HG02970 (cell line): Measurements from ENCODE around the gene DSCAM.

ENCODE experiments used
- ATAC-seq: cut with Tn5 transposase; IDR thresholded peaks from one replicate; pipeline ENCODE4 v1.9.1; 2021; ENCODE audit warnings: mild to moderate bottlenecking, moderate library complexity, moderate number of reproducible peaks; ENCODE audit not compliant: unreplicated experiment, low FRiP score

Gene DSCAM

DNA sequence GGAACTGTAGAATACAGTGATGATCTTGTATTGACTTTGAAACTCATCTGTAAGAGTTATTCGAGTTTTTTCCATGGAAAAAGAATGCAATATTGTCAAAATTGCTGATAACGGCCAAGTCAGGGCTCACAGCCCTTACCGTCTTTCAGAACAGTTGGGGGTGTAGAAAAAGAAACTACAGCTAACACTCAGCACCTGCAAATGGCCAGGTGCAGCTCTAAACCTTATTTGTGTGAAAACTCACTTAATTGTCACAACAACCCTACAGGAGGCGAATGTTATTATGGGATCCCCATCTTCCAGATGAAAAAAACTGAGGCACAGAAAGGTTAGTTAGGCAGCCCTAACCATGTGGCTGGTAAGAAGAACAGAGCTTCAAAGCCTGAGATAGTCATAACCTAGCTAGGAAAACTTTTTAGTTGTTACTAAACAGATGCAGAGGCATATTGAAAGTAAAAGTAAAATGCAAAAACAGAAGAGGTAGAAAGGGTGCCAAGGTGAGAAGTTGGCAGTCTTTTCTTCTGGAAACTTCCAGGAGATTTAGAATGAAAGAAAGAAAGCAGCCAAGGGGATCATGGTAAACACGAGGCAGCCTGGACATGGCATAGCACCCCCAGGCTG is 76.4 kb downstream of the DSCAM start:
- ATAC-seq: no peak

DNA sequence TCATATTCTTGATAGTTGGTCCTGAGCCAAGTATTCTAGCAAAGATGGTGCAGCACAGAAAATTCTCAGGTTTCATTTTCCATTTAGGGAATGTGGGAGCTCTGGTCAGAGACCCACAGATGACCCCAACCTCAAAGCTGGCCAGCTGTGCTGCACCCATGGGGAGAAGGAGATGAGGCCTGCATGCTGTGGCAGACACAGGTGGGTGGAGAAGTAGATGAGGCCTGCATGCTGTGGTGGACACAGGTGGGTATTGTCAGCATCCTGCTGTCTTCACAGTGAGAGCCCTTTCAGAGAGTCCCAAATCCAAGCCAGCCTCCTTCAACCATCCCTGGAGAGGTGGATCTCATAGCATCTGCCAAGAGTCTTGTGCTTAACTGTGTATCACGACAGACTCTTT is 77.7 kb downstream of the DSCAM start:
- ATAC-seq: no peak

DNA sequence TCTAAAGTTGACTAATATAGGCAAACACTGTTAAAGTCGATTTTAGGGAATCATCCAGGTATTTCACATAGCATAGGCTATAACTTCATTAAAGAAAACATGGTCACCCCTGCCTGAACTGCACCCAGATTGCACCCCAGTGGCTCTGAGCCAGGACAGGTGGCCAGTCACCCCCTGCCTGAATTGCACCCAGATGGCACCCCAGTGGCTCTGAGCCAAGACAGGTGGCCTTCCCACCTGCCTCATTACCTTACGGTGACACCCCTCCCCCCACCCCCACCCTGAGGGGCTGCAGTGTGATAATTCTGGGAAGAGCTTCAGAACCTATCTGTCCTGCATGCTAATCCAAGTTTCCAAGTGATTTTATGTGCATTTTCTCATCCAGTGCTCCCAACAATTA is 78.9 kb downstream of the DSCAM start:
- ATAC-seq: no peak

DNA sequence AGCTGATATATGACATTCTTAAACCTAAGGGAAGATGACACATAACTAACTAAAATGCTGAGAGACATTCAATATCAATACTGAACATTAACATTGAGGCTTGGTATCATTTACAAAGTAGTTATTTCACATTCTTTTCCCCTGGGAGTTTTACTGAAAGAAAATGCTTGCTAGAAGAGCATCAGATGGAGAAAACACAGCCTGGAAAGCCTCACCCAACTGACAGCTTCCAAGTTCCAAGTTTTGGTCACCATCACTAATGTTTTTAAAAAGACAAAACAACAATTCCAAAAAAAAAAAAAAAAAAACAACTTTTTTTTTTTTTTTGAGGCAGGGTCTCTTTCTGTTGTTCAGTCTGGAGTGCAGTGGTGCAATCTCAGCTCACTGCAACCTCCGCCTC is 80.6 kb downstream of the DSCAM start:
- ATAC-seq: no peak

DNA sequence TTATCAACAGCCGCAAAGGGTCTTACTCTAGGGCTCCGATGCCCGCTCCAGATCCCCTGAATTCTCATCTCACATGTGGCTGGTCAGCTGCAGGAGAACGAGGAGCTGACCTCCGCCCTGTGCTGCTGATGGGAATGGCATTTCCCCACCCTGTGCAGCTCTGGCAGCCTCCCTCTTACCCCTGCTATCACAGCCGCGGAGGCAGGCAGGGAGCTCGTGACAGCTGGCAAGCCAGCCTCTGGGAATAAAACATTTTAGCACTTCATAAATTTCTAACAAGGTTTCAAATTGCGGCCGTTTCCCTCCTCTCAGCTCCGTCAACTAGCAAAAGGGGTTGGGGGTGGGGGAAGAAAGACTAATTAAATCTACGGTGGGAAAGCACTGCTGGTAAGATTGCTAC is 81.1 kb downstream of the DSCAM start:
- ATAC-seq: no peak

DNA sequence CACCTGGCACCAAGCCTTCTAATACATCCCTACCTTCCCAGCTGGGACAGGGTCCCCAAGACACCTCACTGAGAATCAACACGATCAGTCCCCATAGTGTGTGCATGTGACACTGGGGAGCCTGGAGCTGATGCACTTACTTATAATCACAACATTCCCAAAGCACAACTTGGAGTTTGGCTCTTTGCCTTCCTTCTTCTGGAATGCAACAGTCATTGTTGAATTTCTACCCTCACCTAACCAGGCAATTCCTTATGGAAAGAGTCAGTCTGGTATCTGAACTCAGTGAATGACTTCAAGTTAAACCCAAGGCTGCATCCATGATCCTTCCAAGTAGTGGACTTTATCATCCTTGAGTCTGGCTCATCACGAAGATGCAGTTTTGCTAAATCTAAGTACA is 86.1 kb downstream of the DSCAM start:
- ATAC-seq: no peak

DNA sequence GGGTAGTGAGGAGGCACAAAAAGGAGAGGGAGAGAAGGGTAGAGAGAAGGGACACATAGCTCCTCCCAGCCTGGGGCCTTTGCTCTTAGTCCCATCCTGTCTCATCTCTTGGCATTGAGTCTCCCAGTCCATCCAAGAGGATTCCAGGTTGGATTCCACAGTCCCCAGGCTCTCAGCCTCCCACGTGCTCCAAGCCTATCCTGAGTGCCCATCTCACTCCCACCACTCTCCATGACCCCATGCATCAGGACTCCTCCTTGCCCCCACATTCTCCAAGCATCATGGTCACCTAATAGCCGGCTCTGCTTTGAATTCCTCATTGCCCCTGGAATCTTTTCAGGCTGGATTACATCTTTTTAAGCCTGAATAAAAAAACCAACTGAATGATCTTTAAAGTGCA is 87.9 kb downstream of the DSCAM start:
- no peak for ATAC-seq

DNA sequence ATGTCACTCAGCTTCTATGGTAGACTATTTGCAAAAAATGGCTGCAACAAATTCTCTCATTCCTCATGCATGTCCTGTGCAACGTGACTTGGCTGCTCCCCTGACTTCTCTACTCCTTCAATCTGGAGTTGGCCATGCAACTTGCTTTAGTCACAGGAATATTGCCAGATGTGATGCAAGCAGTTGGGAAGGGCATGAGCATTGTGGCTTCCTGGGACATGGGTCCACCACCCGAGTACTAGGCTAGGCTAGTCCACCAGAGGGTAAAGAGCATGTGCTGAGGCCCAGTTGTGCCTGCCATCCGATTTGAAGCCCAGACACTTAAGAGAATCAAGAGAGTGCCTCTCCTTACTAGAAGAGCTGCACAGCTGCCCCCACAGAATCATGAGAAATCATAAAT is 89.6 kb downstream of the DSCAM start:
- ATAC-seq: no peak

DNA sequence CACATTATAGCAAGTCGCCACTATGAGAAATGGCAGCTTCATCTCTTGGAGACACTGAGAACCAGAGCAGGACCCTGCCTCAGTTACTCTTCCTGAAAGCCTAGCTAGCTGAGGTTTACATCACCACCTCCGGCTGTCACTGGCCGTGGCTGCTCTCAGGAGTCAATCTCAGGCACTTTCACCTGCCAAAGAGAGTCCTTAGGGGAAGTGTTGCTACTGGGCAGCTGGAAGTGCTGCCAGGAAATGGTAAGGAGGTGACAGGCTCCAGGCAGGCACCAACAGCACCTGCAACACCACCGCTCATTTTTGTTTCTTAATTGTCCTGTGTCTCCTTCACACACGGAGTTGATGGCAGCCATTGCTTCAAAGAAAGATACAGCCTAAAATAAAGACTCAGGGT is 92.5 kb downstream of the DSCAM start:
- ATAC-seq: no peak

DNA sequence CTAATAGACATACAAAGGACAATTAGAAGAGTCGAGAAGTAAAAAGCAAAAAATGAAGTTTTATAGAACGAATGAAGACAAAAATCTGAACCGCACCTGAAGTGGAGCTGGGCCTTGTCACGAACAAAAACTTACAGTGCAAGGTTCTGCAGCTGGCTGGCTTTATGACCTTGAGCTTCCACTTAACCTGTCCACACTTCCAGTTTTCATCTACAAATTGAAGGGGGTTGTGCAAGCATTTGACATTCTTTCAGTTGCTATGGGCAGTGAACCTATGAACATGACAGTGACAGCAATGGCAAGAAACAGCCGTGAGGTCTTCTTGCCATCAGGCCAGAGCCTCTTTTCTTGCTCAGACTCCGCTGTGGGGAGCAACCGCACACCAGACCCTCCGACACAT is 93.2 kb downstream of the DSCAM start:
- ATAC-seq: no peak

DNA sequence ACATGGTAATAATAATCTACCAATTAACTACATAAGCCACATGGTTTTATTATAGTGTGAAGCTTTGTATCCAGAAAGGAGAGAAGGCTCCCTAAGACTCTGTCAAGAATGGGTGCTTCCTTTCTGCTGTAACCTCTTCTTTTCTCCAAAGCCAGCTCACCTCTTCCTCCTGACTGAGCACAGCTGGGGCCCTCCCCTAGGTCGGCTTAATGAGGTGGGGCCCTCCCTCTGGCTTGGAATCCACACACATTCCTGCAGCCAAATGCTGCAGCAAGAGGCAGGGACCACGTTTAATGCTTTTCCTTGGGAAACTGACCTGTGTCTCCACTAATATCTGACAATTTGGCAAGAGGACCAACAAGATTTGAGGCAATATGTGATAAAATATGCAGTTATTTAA is 94.8 kb downstream of the DSCAM start:
- no peak for ATAC-seq

DNA sequence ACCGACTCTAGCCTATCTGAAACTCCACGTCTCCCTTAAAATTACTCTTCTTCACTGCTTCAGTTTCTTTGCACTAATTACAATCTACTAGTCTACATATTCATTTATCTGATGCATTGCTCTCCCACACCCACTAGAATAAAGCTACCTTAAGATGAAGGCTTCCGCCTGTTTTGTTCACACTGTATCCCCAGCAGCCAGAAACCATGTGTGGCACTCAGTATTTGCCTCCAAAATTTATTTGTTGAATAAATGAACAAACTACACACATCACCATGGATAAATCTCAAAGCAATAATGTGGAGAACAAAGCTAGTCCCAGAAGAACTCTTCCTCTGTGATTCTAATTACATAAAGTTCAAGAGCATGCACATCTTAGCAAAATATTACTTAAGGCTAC is 95.7 kb downstream of the DSCAM start:
- no peak for ATAC-seq

DNA sequence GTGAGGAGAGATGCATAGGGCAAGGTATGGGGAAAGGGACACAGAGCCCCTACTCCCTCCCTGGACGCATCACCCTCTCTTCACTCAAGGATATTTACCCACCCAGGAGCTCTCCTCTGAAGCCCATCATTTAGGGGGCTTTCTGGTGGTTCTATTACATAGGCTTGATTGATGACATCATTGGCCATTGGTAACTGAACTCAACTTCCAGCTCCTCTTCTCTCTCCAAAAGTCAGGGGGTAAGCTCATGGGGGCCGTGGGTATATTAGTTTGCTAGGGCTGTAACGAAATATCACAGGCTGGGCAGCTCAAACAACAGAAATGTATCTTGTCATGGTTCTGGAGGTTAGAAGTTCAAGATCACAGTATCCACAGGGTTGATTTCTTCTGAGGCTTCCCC is 110.8 kb downstream of the DSCAM start:
- ATAC-seq: no peak

DNA sequence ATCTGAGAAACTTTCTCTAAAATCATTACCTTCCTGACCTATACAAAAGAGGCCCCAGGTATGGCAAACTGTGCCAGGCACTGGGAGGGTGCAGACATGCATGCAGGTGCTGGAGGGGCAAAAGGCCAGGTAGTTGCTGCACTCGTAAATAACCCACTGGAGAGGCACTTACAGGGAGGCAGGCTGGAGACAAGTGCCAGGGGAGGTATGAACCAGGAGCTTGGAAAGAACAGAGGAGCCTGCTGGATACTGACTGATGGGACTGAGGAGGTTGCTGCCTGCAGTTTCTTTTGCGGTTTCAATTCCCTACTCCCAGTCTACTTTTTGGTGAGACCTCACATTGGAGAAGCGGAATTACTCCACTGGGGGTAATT is 113.9 kb downstream of the DSCAM start:
- ATAC-seq: no peak

DNA sequence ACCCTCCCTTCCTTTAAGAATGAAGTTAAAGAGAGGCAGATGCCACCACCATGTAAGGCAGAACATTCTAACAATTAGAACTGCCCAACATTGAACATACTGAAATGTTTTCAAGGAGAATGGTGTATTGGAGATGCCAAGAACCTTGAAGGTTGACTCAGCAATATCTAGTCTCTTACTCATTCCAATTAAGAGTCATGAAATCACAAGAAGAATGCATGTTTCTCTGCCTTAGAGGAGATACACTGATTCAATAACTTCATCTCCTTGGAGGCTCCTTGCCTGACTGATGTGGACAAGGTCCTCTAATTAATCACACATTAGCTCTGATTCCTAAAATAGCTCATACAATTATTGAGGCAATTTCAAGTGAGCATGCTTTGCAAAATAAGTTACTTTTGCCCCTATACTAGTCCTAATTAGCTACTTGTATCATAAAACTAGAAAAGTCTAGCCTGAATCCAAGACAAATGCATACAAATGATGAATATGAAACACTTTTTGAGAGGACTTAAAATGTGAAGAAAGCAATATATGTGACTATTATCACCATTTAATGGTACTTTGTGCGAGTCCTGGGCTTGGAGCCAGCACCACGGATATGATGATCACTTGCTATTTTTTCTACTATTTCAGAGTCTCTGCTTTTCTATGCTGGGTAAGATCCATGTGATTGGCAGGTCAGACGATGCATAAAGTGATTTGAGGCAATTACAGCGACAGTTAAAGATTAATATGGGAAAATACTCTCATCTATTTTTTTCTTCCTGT is 114.5 kb downstream of the DSCAM start:
- ATAC-seq: no peak

DNA sequence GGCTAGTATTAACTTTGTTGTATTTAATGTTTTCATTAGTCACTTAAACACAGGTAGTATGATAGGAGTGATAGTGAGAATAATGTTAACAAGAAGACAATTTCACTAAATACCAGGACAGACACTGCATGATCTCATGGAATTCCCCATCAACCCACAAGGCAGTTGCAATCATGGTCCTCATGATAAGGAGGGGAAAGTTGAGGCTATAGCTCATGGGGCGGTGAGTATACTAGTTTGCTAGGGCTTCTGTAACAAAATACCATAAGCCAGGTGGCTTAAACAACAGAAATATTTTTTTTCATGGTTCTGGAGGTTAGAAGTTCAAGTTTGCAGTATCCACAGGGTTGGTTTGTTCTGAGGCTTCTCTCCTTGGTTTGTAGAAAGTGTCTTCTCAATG is 115.8 kb downstream of the DSCAM start:
- ATAC-seq: no peak

DNA sequence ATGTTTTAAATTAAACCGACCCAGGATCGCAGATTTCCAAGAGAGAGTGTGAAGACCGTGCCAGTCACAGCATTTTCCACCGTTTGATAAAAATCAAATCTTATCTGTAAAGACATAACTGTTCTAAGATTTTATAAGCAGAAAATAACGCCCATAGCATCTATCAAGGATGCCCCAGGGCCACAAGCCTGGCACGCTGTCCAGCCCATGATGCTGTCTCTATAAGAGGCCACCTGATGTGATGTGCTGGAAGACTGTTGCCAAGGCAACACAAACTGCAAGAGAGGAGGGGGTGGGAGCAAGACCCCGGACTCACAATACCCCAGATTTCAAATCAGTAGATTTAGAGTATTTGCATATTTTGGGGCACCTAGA is 116.5 kb downstream of the DSCAM start:
- no peak for ATAC-seq

DNA sequence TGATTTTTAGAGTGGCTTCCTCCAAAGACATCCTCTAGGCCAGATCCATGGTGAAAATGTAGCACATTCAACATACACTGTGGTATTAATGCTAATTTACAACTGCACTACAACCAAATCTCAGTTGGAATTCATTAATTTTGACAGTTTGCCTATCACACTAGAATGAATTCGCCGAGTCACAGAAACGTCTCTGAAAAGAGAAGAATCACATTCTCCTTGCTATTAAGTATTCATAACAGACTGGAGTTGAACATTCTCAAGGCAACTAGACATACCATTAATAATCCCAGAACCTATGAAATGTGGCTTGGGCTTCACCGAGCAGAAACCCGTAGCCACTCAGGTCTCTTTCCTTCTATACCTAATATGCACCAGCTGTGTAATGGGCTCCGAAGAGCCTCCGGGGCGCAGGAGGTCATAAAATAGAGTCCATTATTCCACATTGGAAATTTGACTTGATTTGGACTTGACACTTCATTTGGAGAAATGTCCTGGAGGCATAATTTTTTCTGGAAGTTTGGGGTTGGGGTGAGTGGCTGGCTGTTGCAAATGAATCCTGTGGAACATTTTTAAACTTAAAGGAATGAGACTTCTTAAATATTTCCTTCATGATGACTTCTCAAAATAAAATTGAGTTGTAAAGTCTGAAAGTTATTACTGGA is 117.1 kb downstream of the DSCAM start:
- no peak for ATAC-seq

DNA sequence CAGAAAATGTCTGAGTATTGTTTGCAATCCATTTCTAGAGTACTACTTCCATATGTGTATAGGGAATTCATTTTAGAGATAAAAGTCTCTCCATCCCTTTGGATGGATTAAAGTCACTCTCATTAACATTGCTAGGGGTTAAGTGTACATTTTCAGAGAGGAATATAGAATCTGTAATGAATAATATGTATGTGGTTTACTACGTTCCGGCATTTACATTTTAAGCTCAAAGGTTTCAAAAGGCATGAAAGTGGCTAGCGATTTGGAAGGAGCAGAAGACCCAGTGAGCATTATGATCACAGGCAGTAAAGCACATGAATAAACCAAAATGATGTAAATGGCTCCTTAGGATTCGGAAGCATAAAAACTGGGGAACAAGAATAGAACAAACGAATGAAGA is 123.0 kb downstream of the DSCAM start:
- ATAC-seq: no peak

DNA sequence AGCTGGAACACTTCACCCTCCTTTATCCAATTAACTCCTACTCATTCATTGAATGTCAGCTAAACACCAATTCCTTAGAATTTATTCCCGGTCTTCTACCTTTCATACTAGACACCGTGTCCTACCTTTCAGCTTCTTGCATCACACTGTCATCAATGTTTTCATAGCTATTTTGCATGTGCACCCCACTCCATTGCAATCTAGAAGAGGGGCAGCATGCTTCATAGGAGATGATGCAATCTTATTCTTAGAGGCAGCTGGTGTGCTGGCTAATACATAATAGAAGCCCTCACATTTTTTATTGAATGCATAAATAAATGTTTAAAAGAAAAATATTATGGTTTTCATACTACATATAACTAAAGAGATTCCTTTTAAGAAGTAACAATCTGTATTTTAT is 123.6 kb downstream of the DSCAM start:
- ATAC-seq: no peak

DNA sequence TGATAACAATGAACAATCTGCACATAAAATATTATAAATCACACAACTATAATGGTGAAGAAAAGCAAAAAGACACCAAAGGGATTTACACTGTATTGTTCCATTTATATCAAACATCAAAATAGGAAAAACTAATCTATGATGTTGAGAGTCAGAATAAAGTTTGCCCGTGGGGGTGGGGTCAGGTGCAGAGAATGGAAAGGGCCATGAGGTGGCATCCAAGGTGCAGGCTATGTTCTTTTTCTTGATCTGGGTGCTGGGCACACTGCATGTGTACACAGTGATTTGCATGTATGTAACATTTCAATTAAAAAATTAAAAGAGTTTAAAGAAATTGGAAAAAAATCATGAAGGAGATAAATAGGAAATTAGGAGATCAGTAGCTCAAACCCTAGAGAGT is 127.3 kb downstream of the DSCAM start:
- ATAC-seq: no peak

DNA sequence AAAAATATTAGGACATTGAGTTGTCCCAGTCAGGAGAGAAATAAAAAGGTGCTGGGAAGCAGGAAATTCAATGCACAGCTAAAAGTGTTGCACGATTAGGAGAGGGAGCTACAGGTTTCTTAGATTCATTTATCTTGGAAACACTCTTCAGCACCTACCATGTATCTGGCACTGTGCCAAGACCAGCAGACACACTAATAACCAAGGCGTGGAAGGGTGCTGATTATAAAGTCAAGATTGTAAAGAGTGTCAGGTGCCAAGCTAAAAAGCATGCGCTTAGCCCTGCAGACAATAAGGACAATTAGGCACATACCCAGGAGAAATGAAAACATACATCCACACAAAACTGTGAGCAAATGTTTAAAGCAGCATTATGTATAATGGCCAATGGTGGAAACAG is 129.9 kb downstream of the DSCAM start:
- ATAC-seq: no peak
